Midbrain (tissue), 1 donor: ENCODE measurements around the gene LZIC.

Experiments used
- DNase-seq: peaks from one replicate; lab custom pipeline; 2025; lab: John Stamatoyannopoulos, UW

LZIC gene

DNA sequence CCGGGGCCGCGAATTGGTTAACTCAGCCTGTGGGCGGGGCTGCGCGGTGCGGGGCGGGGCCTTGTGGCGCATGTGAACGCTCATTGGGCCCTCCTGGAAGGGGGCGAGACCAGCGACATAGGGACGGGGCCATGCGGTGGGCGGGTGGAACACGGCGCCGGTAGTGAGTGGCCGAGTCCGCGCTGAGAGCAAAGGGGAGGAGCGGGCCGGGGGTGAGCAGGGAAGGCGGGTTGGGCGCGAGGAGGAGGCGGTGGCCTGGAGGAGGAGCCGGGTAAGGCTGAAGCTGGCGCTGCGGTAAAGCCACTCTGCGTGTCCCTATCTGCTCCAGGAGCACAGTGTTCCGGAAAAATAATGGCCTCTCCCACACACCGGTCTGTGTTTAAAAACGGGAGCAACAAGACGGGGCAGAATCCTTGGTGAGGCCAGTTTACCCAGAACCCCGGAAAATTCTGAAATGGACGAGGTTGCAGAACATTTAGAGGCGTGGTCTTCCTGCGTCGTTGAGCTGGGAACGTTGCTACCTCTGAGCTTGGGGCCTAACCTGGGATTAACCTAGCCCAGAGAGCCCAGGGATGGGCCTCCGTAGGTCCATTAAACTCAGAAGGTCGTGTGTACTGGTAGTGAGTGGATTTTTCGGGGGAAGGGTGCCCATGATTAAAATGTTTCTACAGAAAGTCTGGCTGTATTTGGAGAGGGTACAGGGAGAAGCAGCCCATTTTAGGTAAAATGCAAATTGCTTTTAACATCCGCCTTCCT lies 32.6 kb downstream of the LZIC start:
- peak; percentile 99 for DNase-seq

DNA sequence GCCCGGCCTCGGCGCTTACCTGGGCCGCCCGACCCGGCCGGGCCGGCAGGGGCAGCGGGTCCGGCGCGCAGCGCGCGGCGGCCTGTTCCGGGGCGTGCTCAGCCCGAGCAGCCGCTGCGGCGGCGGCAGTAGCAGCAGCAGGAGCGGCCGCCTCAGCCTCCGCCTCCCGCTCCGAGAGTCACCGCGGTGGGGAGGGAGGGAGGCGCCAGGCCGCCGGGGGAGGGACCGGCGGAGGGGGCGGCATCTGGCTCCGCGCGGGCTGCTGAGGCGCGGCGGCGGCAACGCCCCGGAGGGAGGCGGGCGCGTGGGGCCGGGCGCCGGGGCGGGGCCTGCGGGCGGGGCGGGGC lies 33.1 kb downstream of the LZIC start, which contains the start of gene CTNNBIP1:
Gene CTNNBIP1, minus strand, starts transcription at position 194 of the 347 bp plus-strand sequence. CDS start 38,205 bp downstream, outside the sequence.
- no peak for DNase-seq

DNA sequence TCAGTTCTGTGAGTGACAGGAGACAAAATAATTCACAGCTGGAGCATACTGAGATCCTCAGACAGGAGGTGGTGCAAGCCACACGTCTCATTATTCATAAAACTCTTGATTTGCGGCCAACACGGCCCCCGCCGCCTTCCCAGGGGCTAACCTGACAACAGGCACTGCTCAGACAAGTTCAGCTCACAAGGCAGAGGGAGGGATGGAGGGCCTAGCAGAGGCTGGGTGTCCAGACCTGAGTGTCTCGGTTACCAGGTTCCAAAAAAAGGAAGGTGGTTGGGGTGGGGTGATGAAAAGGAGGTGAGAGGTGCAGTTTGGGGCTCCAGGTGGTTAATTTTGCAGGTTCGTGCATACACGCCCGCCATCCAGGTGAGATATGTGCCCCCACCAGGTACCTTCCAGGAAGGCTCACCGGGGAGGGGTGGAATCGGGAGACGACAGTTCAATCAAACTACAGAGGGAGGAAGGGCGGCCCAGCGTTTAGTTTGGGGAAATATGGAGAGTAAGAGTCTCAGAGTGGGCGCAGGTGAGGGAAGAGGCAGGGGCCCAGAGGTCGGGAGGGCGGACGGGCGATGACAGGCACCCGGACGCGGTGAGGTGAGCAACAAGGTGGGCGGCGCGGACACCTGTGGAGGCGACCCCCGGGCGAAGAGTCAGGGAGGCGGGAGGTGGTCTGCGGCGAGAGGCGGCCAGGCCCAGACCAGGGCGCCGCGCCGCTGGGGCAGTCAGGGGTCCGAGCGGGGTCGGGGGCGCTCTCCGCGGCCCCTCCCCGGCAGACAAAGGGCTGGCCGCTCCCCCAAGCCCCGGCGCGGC lies 33.8 kb downstream of the LZIC start:
- DNase-seq, result no peak

DNA sequence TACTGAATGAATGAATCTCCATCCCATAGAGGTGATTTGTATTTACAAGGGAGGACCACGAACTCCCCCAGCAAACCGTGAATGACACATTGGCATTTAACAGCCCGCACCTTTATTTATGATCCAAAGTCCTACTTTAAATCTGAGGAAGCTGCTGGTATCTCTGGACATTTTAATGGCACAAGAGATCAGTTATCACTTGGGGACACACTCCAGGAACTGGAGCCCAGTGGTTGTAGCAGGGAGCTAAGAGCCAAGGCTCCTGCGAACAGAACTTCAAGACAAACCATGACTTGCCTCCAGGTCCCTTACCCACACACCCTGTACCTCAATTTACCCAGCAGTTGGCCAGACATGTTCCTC lies 34.3 kb downstream of the LZIC start:
- DNase-seq, result no peak

DNA sequence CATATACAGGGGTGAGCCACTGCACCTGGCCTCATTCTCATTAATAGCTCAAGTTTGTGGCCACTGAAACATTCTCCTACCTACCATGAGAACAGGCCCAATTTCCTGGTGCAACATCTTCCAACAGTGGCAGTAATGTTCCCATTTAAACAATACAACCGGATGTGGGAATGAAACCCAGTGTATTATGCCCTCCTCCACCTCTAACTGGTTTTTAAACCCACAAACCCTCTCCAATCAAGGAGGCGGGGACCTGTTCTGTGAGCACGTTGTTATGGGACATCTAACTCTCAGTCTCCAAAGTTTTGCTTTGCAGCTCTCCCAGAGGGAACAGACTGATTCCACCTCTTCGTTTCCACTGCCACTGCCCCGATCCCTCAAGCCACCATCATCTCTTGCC lies 35.8 kb downstream of the LZIC start:
- no peak for DNase-seq

DNA sequence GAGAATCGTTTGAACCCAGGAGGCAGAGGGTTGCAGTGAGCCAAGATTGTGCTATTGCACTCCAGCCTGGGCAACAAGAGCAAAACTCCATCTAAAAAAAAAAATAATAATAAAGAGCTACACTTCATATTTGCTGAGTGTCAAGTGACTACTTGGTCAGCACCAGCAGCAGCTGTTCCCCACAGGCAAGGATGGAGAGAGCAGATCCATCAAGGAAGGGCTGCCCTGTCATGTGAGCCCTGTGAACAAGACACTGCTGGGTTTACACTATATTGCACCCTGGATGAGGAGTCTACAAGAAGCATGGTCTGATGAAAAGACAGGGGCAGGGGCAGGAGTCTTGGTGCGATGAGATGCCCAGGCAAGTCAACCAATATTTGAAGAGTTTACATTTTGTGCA lies 36.7 kb downstream of the LZIC start:
- no peak for DNase-seq

DNA sequence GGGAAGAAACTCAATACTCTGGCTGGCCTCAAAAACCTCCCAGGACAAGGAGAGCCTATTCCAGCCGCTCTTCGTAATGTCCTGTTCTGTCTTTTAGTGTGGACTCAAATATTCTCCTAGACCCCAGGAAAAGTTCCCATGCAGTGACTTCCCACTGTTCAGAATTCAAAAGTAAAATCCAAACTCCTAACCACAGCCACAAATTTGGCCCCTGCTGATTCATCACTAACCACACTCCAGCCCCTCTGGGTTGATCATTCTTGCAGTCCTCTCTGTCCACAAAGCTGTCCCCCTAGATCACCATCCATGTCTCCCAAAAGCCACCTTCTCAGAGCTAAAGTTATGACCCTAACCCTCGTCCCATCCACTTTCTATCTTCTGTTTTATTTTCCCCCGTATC lies 38.2 kb downstream of the LZIC start:
- no peak for DNase-seq

DNA sequence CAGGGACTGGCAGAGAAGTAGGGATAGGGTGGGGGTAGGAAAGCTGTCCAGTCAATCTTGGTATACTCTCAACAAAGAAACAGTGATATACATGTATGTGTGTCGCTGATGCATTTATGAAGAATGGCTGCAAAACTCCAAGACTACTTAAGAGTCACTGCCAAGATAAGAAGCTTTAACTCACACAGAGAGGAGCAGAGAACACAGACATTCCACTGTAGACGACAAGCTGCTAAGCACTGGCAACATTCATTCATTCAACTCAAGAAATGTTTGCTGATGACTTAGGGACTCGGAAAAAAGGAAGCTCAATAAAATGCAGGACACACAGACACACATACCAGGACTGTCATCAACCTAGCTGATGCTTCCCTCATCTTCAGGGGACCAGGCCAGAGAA lies 38.6 kb downstream of the LZIC start:
- DNase-seq, result no peak

DNA sequence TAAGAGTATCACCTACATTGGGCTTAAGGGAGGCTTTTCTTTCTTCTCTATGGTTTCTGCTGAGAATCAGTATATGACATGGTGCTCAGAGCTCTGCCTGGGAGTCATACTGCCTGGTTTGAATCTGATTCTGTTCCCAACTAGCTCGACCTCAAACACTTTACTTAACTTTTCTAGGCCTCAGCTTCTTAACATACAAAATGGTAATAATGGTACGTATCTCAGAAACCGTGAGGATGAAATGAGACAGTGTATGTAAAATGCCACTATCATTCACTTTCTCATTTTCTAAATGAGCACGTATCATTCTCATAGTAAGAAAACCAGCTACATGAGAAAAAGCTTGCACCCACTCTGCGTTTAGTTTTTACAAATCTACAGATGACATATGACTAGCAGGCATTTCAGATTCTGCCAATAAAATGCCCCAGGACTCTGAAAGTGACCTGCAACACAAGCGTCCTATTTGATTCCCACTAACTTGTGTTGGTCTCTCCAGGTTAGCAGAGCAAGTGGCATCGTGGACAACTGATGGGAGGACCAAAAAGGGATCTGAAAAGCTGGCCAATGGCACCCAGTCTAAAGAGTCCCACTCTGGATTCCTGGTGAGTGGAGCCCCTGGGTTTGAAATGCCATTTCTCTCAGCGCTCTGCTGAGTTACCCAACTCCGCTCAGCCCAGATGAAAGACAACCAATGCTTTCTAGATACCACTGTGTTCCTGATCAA lies 39.2 kb downstream of the LZIC start:
- no peak for DNase-seq

DNA sequence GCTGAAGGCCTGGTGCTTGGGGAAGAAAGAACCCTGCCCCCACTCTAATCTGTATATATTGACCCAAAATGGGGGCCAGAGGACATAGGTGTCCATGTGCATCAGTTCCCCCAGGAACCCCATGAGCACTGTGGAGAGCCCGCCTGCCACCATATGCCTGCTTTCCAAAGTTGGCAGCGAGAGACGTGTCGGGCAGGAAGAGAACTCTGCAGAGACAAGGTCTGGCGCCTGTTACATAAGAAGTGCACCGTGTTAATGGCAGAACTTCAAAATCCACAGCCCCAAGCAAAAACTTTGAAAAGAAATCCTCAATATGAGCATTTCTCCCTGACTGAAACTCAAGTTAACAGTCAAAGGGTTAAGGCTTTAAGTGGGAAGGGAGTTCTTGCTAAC lies 41.1 kb downstream of the LZIC start:
- no peak for DNase-seq

DNA sequence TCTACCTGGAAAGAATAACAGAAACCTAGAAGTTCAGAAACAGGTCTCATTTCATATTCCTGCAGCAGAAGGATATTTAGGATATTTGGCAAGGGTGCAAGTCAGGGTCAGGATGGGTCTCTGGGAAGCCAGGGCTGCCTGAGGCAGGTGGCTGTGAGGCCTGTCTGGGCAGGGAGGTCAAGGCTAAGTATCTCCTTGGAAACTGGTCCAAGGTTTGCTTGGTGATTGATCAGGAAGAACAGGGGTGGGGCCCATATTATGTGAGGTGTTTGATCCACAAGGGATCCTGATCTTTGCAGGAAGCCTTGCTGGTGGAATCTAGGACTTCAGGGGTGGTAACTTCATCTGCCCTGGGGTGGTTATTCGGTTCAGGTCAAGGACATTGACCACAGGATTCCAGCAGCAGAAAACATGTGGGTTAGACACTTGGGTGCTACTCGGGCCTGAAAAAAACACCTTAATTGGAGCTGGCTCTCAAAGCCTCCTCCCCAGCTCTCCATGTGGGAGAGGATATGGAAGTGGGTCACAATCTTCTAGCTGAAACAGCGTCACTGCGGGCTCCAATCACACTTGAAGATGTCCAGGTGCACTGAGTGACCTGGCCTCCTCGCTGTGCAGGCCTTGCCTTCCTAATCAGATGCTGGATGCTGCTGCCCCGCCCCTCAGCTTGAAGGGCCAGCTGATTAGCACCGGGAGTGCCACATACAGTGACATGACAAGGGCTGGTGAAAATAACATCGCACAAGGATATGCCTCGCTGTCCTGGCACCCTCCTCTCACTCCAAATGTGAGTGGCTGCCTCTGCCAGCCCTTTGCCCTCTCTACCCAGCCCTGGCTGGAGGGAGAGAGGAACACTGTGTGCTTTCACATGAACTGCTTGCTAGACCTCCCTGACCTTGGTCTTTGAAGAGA lies 41.8 kb downstream of the LZIC start:
- DNase-seq, result no peak

DNA sequence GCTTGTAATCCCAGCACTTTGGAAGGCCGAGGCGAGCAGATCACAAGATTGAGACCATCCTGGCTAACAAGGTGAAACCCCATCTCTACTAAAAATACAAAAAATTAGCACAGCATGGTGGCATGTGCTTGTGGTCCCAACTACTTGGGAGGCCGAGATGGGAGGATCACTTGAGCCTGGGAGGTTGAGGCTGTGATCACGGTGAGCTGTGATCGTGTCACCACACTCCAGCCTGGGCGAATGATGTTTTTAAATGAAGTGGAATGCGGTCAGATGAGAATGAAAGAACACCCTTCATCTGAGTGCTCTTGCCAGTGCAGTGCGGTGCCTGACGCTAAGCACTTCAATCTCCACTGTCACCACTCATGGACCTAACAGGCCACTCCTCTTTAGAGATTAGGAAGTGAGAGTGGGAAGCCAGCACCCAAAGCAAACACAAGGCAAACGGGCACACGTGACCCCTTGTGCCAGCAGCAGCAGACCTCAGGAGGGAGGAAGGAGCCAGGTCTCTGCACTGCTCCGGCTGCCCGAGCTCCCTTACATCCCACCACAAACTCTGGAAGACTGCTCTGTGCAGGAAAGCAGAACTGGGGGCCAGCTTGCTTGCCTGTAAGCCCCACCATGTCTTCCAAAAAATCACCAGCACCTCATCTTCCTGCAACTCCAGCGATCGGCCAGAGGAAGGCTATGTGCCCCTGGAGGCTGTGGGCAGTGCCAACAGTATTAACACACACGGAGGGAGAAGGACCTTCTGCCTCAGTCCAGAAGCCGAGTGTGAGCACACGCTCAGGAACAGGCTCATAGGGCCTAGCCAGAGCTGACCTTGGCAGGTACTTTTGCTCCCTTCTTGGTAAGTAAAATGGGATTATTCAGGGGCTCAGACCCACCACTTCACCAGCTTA lies 42.8 kb downstream of the LZIC start:
- DNase-seq, result peak; percentile 73

DNA sequence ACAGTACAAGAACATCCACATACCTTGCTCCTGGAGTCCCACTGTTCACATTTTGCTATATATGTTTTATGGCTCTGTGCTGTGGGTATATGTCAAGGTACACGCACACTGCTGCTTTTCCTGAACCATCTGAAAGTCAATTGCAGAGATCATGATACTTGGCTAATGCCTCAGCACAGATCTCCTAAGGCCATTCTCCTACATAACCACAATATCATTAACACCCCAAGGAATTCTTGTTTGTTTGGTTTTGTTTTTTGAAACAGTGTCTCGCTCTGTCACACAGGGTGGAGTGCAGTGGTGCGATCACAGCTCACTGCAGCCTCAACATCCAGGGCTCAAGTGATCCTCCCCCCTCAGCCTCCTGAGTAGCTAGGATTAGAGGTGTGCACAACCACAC lies 49.1 kb downstream of the LZIC start:
- no peak for DNase-seq

DNA sequence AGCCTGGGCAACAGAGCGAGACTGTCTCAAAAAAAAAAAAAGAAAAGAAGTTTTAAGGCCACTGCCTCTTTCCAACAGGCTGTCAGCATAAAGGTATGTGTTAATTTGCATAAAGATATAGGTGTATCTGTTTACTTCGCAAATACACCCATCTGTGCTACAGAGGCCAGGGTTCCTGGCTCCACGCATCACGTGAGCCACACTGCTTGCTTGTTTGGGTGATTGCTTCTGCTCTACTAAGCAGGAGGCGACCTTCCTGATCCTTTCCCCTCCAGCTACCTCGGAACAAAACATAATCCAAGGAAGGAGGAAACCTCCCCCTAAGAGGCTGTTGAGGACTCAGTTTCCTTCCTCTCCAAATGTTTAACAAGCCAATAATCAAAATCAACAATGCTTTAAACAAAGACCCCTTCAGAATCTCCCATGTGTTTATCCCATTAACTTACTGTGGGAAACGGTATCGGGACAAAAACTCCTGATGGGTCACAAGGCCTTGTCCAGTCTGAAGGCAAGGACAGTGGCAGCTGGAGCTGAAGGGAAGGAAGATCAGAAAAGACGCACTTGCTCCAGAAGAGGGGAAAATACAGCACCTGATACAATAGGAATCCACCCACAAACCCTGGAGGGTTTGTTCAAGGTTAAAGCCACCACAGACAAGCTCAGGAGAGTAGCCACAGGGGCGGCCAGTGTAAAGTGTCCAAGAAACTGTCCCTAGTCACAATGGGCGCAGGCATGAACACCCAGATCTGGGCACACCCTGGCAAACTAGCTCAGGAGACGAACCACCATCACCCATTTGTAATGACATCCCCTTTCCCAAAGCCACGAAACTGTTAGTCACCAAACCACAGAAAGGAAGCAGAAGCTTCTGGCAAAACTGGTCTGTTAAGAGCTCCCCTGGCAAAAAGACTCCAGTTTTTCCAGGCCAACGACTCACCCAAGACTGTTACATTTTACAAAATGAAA lies 50.3 kb downstream of the LZIC start:
- no peak for DNase-seq

DNA sequence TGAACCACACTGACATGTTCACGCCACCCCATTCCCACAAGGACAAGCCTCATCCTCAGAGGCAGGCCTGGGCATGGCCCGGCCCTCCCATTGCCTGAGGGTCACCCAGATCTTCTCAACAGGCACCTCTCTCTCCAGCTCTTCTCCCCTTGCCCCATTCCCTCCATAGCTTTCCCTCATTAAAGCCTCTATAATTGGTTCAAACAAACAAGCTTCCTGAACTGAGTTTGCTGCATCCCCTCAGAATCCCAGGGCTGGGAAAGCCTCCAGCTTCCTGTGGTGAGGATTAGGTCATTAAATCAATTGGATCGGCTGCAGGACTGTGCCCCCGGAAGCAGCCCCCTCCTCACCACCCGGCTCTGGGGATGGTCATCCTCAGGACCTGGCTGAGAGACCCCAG lies 52.0 kb downstream of the LZIC start:
- DNase-seq, result no peak

DNA sequence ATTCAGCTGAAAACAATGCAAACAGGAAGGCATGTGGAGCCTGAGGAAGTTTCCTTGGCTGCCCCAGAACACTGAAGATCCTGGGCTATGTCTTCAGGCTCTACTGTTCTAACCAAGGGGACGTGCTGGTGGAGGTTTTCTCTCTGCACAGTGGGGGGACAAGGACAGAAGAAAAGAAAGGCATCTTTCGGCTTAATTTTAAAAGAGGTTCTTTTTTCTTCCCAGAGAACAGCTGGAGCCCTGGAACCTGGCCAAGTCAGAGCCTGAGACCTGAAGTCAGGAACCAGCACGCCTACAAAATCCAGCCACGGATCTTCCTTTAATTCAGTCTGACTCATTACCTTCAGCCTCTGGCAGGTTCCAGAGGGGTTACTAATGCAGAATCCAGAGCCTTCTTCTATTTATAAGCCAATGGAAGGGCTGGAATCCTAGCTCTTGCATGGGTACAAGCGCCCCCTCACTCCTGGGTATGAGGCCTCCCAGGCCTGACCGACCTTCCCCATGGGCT lies 52.9 kb downstream of the LZIC start:
- DNase-seq, result no peak

DNA sequence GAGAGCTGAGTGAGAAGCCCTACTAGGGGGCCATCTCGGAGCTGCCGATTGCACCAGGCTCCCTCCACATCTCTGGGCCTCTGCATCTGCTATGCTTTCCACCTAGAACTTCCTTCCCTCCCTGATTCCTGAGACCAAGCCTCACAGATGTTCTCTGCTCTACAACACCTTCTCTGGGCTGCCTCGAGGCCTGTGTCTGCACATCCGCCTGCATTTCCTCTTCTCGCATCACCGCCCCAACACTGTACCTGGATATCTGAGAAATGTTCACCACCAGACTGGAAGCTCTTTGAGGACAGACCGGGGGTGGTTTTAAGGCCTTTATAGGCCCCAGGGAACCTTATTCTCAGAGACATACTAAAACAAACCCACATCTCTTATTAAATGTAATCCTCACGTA lies 53.8 kb downstream of the LZIC start:
- DNase-seq, result no peak

DNA sequence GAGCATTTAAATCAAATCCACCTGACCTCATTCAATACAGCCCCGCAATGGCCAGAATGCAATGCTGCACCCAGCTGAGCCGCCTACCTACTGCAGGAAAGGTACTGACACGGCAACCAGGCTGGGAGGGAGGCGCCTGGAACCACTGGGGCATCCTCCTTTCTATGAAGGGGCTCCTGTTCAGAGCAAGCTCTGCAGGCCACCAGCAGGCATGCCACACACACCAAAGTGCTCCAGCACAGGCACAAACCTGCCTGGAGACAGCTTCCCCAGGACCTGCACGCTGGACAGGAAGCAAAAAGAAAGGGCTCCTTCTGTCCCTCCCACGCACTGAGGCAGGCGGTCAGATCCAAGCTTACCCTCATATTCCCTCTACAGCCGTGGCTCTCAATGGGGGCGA lies 54.3 kb downstream of the LZIC start:
- DNase-seq, result no peak

DNA sequence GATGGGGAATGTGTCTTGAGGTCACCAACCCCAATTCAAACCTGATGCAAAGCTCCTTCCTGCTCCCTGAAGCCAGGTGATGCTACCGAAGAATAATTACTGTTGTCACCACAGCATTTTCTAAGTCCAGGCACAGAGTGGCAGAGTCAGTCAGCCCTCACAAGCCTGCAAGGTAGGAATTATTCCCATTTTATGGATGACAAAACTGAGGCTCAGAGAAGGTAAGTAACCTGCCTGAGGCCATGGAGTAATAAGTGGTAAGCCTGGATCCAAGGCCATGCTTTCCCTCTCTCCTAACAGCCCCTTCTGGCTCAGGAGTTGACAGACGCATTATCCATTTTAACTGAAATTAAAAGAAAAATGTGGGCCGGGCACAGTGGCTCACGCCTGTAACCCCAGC lies 56.1 kb downstream of the LZIC start:
- no peak for DNase-seq
